Vagina (tissue), 2 donors: ENCODE measurements around the gene RFX4. TPM values are rescaled to one million over a fixed set of nuclear protein-coding genes. Genes with fewer than 3 reads are reported as not detected.

Experiments
- DNase-seq, 2 donors: peaks; one replicate each; pipeline ENCODE4 v3.0.0-alpha.2; 2017; ENCODE audit errors: extremely low spot score in 2 of 2
- H3K27ac ChIP-seq: fragments of 200-600 bp; sonication (generic); one replicate; pipeline ENCODE4 v1.5.1; 2019
- H3K27me3 ChIP-seq: fragments of 200-600 bp; sonication (generic); one replicate; pipeline ENCODE4 v1.5.1; 2019
- H3K36me3 ChIP-seq, 2 donors: fragments of 200-600 bp; sonication (generic); one replicate each; pipeline ENCODE4 v1.5.1; 2017 to 2019
- H3K4me1 ChIP-seq: fragments of 200-600 bp; sonication (generic); one replicate; pipeline ENCODE4 v1.5.1; 2019
- H3K4me3 ChIP-seq, 2 donors: fragments of 200-600 bp; sonication (generic); 1 replicate in 1 of 2; 2 replicates in 1 of 2; pipeline ENCODE4 v1.5.1; 2016 to 2019
- H3K9me3 ChIP-seq: fragments of 200-600 bp; sonication (generic); one replicate; pipeline ENCODE4 v1.5.1; 2019
- POLR2A ChIP-seq, 2 donors: fragments of 450-650 bp; IDR thresholded peaks; one replicate each; pipeline ENCODE4 v1.6.1; 2017; ENCODE audit warnings: antibody characterized with exemption in 2 of 2, mild to moderate bottlenecking in 2 of 2, moderate library complexity in 2 of 2
- POLR2AphosphoS5 ChIP-seq, 2 donors: sonication (generic); formaldehyde crosslinking; IDR thresholded peaks; one replicate each; pipeline ENCODE4 v1.9.0; 2017; ENCODE audit warnings: antibody characterized with exemption in 2 of 2, mild to moderate bottlenecking in 2 of 2, low read depth in 1 of 2; ENCODE audit not compliant: insufficient read depth in 1 of 2
- intact Hi-C: fragments of 100-400 bp; cut with DNase I; formaldehyde crosslinking; loops from one replicate; pipeline ENCODE4 v1.15.1; 2023
- total RNA-seq: library from RNA; depleted of rRNA; stranded (reverse); fragments of >200 nt; gene quantifications from one replicate; pipeline ENCODE4 v1.2.3, GENCODE V29; 2016
- TF ChIP-seq, protein P1 (sequence below), 3 experiments: fragments of 450-650 bp in 2 of 3; fragments of 200-600 bp in 1 of 3; sonication (generic) in 1 of 3; IDR thresholded peaks; one replicate each; pipeline ENCODE4 v1.5.1; 2017 to 2019; ENCODE audit warnings: antibody characterized with exemption in 3 of 3, mild to moderate bottlenecking in 2 of 3, moderate library complexity in 2 of 3

The RFX4 gene
- total RNA-seq, 1 donor from 2014 or later = not detected

DNA sequence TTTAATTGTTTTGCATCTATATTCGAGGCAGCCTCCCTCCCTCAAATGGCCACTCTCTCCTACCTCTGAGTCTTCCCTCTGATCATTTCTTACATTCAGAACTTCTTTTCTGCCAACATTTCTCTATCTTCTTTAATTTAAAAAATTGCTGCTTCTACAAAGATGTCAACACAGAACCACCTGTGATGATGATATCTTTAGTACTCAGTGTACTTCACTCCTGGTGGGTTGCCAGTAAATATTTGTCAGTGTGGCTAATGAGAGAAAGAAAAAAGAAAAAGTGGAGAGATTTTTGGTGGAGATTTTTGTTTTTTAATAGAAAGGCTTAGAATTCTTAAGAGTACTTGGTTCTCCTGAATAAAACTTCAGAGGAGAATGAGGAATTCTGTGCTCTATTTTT lies 199.8 kb downstream of the RFX4 start:
- H3K27me3 ChIP-seq = no peaks in the 10 kb centered on the region
- TF ChIP-seq POLR2A (IDR thresholded peaks at IDR 0.05) (no peak), POLR2AphosphoS5 (IDR thresholded peaks at IDR 0.05; ENCODE audit: insufficient read depth in 1 of 2, low read depth in 1 of 2) (no peak)
- TF ChIP-seq, protein P1, sequence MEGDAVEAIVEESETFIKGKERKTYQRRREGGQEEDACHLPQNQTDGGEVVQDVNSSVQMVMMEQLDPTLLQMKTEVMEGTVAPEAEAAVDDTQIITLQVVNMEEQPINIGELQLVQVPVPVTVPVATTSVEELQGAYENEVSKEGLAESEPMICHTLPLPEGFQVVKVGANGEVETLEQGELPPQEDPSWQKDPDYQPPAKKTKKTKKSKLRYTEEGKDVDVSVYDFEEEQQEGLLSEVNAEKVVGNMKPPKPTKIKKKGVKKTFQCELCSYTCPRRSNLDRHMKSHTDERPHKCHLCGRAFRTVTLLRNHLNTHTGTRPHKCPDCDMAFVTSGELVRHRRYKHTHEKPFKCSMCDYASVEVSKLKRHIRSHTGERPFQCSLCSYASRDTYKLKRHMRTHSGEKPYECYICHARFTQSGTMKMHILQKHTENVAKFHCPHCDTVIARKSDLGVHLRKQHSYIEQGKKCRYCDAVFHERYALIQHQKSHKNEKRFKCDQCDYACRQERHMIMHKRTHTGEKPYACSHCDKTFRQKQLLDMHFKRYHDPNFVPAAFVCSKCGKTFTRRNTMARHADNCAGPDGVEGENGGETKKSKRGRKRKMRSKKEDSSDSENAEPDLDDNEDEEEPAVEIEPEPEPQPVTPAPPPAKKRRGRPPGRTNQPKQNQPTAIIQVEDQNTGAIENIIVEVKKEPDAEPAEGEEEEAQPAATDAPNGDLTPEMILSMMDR (IDR thresholded peaks at IDR 0.05) = no peak
- no peak overlapping the region for H3K4me3 ChIP-seq
- intact Hi-C loops = no loop called here
- H3K27ac ChIP-seq = no peak overlapping the region
- H3K36me3 ChIP-seq = peaks cover 0 to 10% of the 10 kb centered on the region in 2 donors
- no peak for DNase-seq
- no peaks in the 10 kb centered on the region for H3K9me3 ChIP-seq
- H3K4me1 ChIP-seq = no peaks in the 10 kb centered on the region

DNA sequence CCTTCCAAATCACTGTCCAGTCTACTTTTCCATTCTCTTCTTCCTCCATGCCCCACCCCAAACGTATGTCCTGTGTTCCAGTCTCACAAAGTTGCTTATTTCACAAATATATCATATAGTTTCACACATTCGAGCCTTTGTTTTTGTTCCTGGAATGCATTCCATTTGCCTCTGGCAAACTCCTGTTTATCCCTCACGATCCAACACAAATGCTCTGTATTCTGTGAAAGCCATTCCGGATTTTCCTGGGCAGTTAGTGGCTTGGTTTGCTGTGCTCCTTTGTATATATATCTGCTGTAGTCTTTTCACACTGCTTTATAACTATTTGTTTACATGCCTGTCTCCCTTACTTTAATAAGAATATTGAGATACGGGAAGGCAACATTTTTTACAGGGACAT lies 200.7 kb downstream of the RFX4 start:
- intact Hi-C loops = no loop called here
- no peak overlapping the region for H3K27ac ChIP-seq
- no peak for TF ChIP-seq POLR2AphosphoS5 (IDR thresholded peaks at IDR 0.05; ENCODE audit: insufficient read depth in 1 of 2, low read depth in 1 of 2)
- no peak for TF ChIP-seq POLR2A (IDR thresholded peaks at IDR 0.05)
- TF ChIP-seq, protein P1 (IDR thresholded peaks at IDR 0.05) = no peak
- no peaks in the 10 kb centered on the region for H3K27me3 ChIP-seq
- H3K4me1 ChIP-seq = no peaks in the 10 kb centered on the region
- H3K9me3 ChIP-seq = no peaks in the 10 kb centered on the region
- no peak overlapping the region for H3K4me3 ChIP-seq
- no peak for DNase-seq
- peaks cover 0 to 10% of the 10 kb centered on the region in 2 donors for H3K36me3 ChIP-seq

DNA sequence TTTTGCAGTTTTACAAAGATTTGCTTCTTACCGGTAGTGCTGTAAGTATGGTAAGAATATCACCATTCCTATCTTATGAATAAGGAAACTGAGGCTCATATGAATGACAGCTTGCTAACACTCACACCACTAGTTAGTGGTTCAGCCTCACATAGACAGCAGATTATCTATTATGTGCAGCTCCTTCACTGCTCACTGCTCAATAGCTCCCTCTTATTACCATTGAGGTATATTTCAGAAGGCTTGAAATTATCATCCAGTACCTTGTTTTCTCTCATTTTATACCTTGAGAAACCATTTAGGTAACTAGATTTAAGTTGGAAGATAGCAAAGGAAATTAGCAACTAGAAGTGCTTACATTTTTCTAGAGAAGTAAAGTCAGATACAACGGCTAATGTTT lies 207.2 kb downstream of the RFX4 start:
- Histone ChIP-seq H3K36me3 (peaks cover 0 to 4% of the 10 kb centered on the region in 2 donors), H3K4me3 (no peak overlapping the region), H3K9me3 (no peaks in the 10 kb centered on the region), H3K27ac (no peak overlapping the region), H3K4me1 (no peaks in the 10 kb centered on the region), H3K27me3 (no peaks in the 10 kb centered on the region)
- DNase-seq = no peak
- intact Hi-C loops = no loop called here
- TF ChIP-seq POLR2A (IDR thresholded peaks at IDR 0.05) = no peak
- no peak for TF ChIP-seq POLR2AphosphoS5 (IDR thresholded peaks at IDR 0.05; ENCODE audit: insufficient read depth in 1 of 2, low read depth in 1 of 2)
- TF ChIP-seq, protein P1 (IDR thresholded peaks at IDR 0.05) = no peak

DNA sequence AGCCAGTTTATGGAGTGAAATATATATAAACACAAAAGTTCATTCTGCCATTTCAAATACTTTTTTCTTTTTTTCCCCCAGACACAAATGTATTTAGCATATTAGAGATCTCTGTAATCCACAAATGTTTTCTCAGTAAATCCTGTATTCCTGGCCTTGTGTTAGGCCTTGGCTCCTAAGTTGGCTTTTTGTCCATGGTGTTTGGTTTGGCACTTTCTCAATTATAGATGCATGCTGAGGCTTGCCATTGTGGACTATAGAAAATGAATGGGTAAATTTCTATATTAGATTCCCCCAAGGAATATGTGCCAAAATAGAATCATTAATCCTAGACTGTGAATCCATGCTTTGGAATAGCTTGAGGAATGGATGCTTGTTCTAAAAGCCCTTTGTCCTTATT lies 208.7 kb downstream of the RFX4 start:
- no peak overlapping the region for H3K4me3 ChIP-seq
- no peak for DNase-seq
- H3K36me3 ChIP-seq = no peaks in the 10 kb centered on the region
- no peaks in the 10 kb centered on the region for H3K27me3 ChIP-seq
- H3K27ac ChIP-seq = no peak overlapping the region
- intact Hi-C loops = no loop called here
- no peaks in the 10 kb centered on the region for H3K4me1 ChIP-seq
- TF ChIP-seq, protein P1 (IDR thresholded peaks at IDR 0.05) = no peak
- no peak for TF ChIP-seq POLR2AphosphoS5 (IDR thresholded peaks at IDR 0.05; ENCODE audit: insufficient read depth in 1 of 2, low read depth in 1 of 2)
- TF ChIP-seq POLR2A (IDR thresholded peaks at IDR 0.05) = no peak
- H3K9me3 ChIP-seq = no peaks in the 10 kb centered on the region

DNA sequence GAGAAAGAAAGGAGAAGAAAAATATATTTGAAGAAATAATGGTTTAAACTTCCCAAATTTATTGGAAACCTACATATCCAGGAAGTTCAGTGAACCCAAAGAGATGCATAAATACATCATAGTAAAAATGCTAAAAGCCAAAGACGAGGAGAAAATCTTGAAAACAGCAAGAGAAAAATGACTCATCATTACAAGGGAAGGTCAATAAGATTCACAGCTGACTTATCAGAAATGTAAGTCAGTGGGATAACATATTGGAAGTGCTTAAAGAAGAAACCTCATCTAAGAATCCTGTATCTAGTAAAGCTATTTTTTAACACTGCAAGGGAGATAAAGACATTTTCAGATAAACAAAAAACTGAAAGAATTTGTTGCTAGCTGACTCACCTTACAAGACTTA lies 211.6 kb downstream of the RFX4 start:
- H3K4me1 ChIP-seq = no peaks in the 10 kb centered on the region
- no peak overlapping the region for H3K4me3 ChIP-seq
- TF ChIP-seq POLR2A (IDR thresholded peaks at IDR 0.05) (no peak), POLR2AphosphoS5 (IDR thresholded peaks at IDR 0.05; ENCODE audit: insufficient read depth in 1 of 2, low read depth in 1 of 2) (no peak)
- TF ChIP-seq, protein P1 (IDR thresholded peaks at IDR 0.05) = no peak
- no peaks in the 10 kb centered on the region for H3K9me3 ChIP-seq
- no peaks in the 10 kb centered on the region for H3K27me3 ChIP-seq
- no peak for DNase-seq
- no peak overlapping the region for H3K27ac ChIP-seq
- intact Hi-C loops = no loop called here
- H3K36me3 ChIP-seq = no peaks in the 10 kb centered on the region
